H1 (cell line): Measurements from ENCODE around the gene NOL12. TPM values are rescaled to one million over a fixed set of nuclear protein-coding genes. Genes with fewer than 3 reads are reported as not detected.
A peak's percentile ranks its signal among the peaks of the same experiment; 100 is the strongest.

Experiments used
- CTCF ChIA-PET: fragments of 300-600 bp; sonication (Branson Sonifier 250); formaldehyde crosslinking; loops from one replicate; lab custom pipeline; 2021; ENCODE audit not compliant: partially characterized antibody; lab: Charles Lee
- POLR2A ChIA-PET: fragments of 300-600 bp; sonication (Branson Sonifier 250); formaldehyde crosslinking; loops from one replicate; lab custom pipeline; 2021; ENCODE audit warnings: inconsistent platforms; ENCODE audit not compliant: partially characterized antibody; lab: Charles Lee
- DNase-seq, 2 experiments: peaks; one replicate each; pipeline versions ENCODE4 v3.0.0 to v3.0.0-alpha.2; 2010 to 2022; ENCODE audit warnings: low spot score in 2 of 2, low read depth in 1 of 2, mixed read lengths in 1 of 2
- FAIRE-seq: peaks from 2 replicates; lab custom pipeline; 2011; peaks lifted over from hg19 to GRCh38; lab: Jason Lieb, UNC
- H2AFZ ChIP-seq: 2 replicates; pipeline ENCODE4 v1.8.1; 2012; ENCODE audit warnings: low read length, inconsistent platforms
- H2AK5ac ChIP-seq: 2 replicates; pipeline ENCODE4 v1.6.1; 2013; ENCODE audit warnings: low read depth, low read length
- H2BK120ac ChIP-seq: replicated peaks from 2 replicates; pipeline ENCODE3; 2013; ENCODE audit warnings: low read depth, low read length, inconsistent platforms
- H2BK12ac ChIP-seq: 2 replicates; pipeline ENCODE4 v1.6.1; 2013; ENCODE audit warnings: low read depth, low read length
- H2BK15ac ChIP-seq: 2 replicates; pipeline ENCODE4 v1.6.1; 2013; ENCODE audit warnings: low read length
- H2BK20ac ChIP-seq: 2 replicates; pipeline ENCODE4 v1.6.1; 2013; ENCODE audit warnings: low read length
- H2BK5ac ChIP-seq: 2 replicates; pipeline ENCODE4 v1.6.1; 2013; ENCODE audit warnings: low read depth, low read length
- H3K14ac ChIP-seq: 2 replicates; pipeline ENCODE4 v1.6.1; 2013; ENCODE audit warnings: inconsistent platforms; ENCODE audit not compliant: insufficient read length
- H3K18ac ChIP-seq: 2 replicates; pipeline ENCODE4 v1.6.1; 2013; ENCODE audit warnings: low read length; ENCODE audit errors: extremely low read depth
- H3K23ac ChIP-seq: 2 replicates; pipeline ENCODE4 v1.6.1; 2013; ENCODE audit warnings: inconsistent platforms; ENCODE audit not compliant: insufficient read length
- H3K23me2 ChIP-seq: 2 replicates; pipeline ENCODE4 v1.6.1; 2013; ENCODE audit warnings: low read depth, low read length
- H3K27ac ChIP-seq: 2 replicates; pipeline ENCODE4 v1.6.1; 2011; ENCODE audit warnings: low read depth, low read length, inconsistent platforms
- H3K27me3 ChIP-seq, 4 experiments: replicated peaks in 1 of 4; 1 replicate in 1 of 4; 2 replicates in 3 of 4; pipeline versions ENCODE4 v1.6.1 to v1.8.1; 2011 to 2013; ENCODE audit warnings: low read length in 3 of 4, mild to moderate bottlenecking in 3 of 4, inconsistent platforms in 2 of 4, mixed read lengths in 2 of 4, moderate library complexity in 1 of 4; ENCODE audit not compliant: control insufficient read depth in 3 of 4, insufficient read depth in 3 of 4; ENCODE audit errors: extremely low read depth in 1 of 4
- H3K36me3 ChIP-seq, 4 experiments: 2 replicates each; pipeline versions ENCODE4 v1.6.1 to v1.8.1; 2011 to 2013; ENCODE audit warnings: mild to moderate bottlenecking in 4 of 4, low read length in 3 of 4, moderate library complexity in 2 of 4, control low read depth in 1 of 4, inconsistent platforms in 1 of 4; ENCODE audit not compliant: insufficient read depth in 4 of 4, control insufficient read depth in 2 of 4
- H3K4ac ChIP-seq: replicated peaks from 2 replicates; pipeline ENCODE3; 2013; ENCODE audit warnings: low read length, low read depth, mixed read lengths, inconsistent platforms; ENCODE audit not compliant: insufficient read length
- H3K4me1 ChIP-seq, 4 experiments: replicated peaks in 1 of 4; 1 replicate in 1 of 4; 2 replicates in 3 of 4; pipeline versions ENCODE4 v1.6.1 to v1.8.1; 2011 to 2013; ENCODE audit warnings: low read length in 3 of 4, inconsistent platforms in 2 of 4, mixed read lengths in 1 of 4; ENCODE audit not compliant: insufficient read depth in 4 of 4, control insufficient read depth in 3 of 4
- H3K4me2 ChIP-seq, 2 experiments: 2 replicates each; pipeline versions ENCODE4 v1.6.1 to v1.8.1; 2011 to 2013; ENCODE audit warnings: low read depth in 2 of 2, low read length in 2 of 2, control low read depth in 1 of 2, inconsistent platforms in 1 of 2, mild to moderate bottlenecking in 1 of 2; ENCODE audit not compliant: insufficient read depth in 1 of 2
- H3K4me3 ChIP-seq, 4 experiments: fragments of 200-600, 300-600 bp in 1 of 4; sonication (generic), shearing (Covaris generic), sonication (Bioruptor Twin) in 1 of 4; 2 replicates each; pipeline versions ENCODE4 v1.5.1 to v1.8.1; 2011 to 2016; ENCODE audit warnings: low read length in 4 of 4, low read depth in 3 of 4, control low read depth in 2 of 4, inconsistent platforms in 2 of 4, mild to moderate bottlenecking in 2 of 4, mixed read lengths in 1 of 4, moderate library complexity in 1 of 4; ENCODE audit not compliant: insufficient read depth in 2 of 4; ENCODE audit errors: extremely low read depth in 1 of 4
- H3K56ac ChIP-seq: replicated peaks from 2 replicates; pipeline ENCODE3; 2013; ENCODE audit warnings: low read depth, mild to moderate bottlenecking, mixed read lengths, low read length, inconsistent platforms; ENCODE audit not compliant: insufficient read length
- H3K79me1 ChIP-seq: 2 replicates; pipeline ENCODE4 v1.6.1; 2013; ENCODE audit warnings: low read depth, low read length, control low read depth
- H3K79me2 ChIP-seq, 2 experiments: 2 replicates each; pipeline versions ENCODE4 v1.6.1 to v1.8.1; 2012 to 2013; ENCODE audit warnings: low read length in 2 of 2, mild to moderate bottlenecking in 2 of 2, inconsistent platforms in 1 of 2; ENCODE audit not compliant: insufficient read depth in 2 of 2, control insufficient read depth in 1 of 2
- H3K9ac ChIP-seq, 4 experiments: replicated peaks in 1 of 4; 1 replicate in 1 of 4; 2 replicates in 3 of 4; pipeline versions ENCODE4 v1.6.1 to v1.8.1; 2011 to 2013; ENCODE audit warnings: low read depth in 3 of 4, low read length in 3 of 4, control low read depth in 2 of 4, mild to moderate bottlenecking in 2 of 4, moderate library complexity in 2 of 4, inconsistent platforms in 1 of 4; ENCODE audit errors: extremely low read depth in 1 of 4
- H3K9me3 ChIP-seq, 2 experiments: 2 replicates each; pipeline versions ENCODE4 v1.6.1 to v1.8.1; 2012 to 2013; ENCODE audit warnings: mild to moderate bottlenecking in 2 of 2, moderate library complexity in 2 of 2, control low read depth in 1 of 2, inconsistent platforms in 1 of 2, low read depth in 1 of 2, low read length in 1 of 2, mixed read lengths in 1 of 2; ENCODE audit not compliant: insufficient read depth in 2 of 2
- H4K20me1 ChIP-seq, 2 experiments: replicated peaks in 1 of 2; 2 replicates each; pipeline versions ENCODE3 to v1.8.1; 2011 to 2013; ENCODE audit warnings: inconsistent platforms in 2 of 2, low read length in 2 of 2, mild to moderate bottlenecking in 1 of 2; ENCODE audit not compliant: insufficient read depth in 2 of 2, control insufficient read depth in 1 of 2
- H4K5ac ChIP-seq: 2 replicates; pipeline ENCODE4 v1.6.1; 2013; ENCODE audit warnings: low read length, low read depth, mixed read lengths, inconsistent platforms; ENCODE audit not compliant: insufficient read length
- H4K8ac ChIP-seq: 2 replicates; pipeline ENCODE4 v1.8.0; 2013; ENCODE audit warnings: mild to moderate bottlenecking, moderate library complexity, low read length, inconsistent platforms; ENCODE audit not compliant: insufficient read depth; ENCODE audit errors: extremely low read depth
- H4K91ac ChIP-seq: replicated peaks from 2 replicates; pipeline ENCODE3; 2013; ENCODE audit warnings: low read length, mixed read lengths, inconsistent platforms; ENCODE audit not compliant: insufficient read length
- BCL11A ChIP-seq, 2 experiments: IDR thresholded peaks; one replicate each; pipeline ENCODE4 v1.6.1; 2011; ENCODE audit warnings: low read depth in 2 of 2, low read length in 2 of 2, mild to moderate bottlenecking in 2 of 2
- GABPA ChIP-seq: IDR thresholded peaks from 2 replicates; pipeline ENCODE4 v1.6.1; 2011; ENCODE audit warnings: mild to moderate bottlenecking, low read length, moderate library complexity, borderline replicate concordance; ENCODE audit not compliant: insufficient read depth
- RAD21 ChIP-seq, 2 experiments: IDR thresholded peaks in 1 of 2; conservative IDR thresholded peaks in 1 of 2; 2 replicates each; pipeline ENCODE4 v1.6.1; 2011; ENCODE audit warnings: low read depth in 2 of 2, low read length in 2 of 2, improper control_type of control experiment in 1 of 2, inconsistent platforms in 1 of 2, mild to moderate bottlenecking in 1 of 2, moderate library complexity in 1 of 2
- WGBS, 2 experiments: shearing (Covaris generic) in 1 of 2; methylation state at CpG; one replicate each; pipeline versions ENCODE4 v1.1.6 to v1.1.7; 2013 to 2015; ENCODE audit warnings: low lambda C conversion rate in 2 of 2, mixed read lengths in 2 of 2, inconsistent platforms in 1 of 2, low coverage in 1 of 2, missing lambda C conversion rate in 1 of 2; ENCODE audit not compliant: insufficient replicate concordance in 2 of 2, insufficient coverage in 1 of 2, insufficient read length in 1 of 2; ENCODE audit errors: extremely low coverage in 1 of 2, missing lambda C conversion rate in 1 of 2; 5-methylcytosine and 5-hydroxymethylcytosine counted together
- polyA plus RNA-seq, 7 experiments: library from polyadenylated mRNA; depleted of rRNA in 3 of 7; stranded (reverse) in 5 of 7; unstranded in 2 of 7; fragments of >200 nt in 5 of 7; fragments of 200-250 nt in 2 of 7; gene quantifications; 1 replicate in 5 of 7; 2 replicates in 1 of 7; 4 replicates in 1 of 7; pipeline versions ENCODE4 v1.2.1 to v1.2.3, GENCODE V29; 2011 to 2013; ENCODE audit warnings: missing spikeins in 2 of 7, mixed read lengths in 2 of 7
- total RNA-seq: library from RNA; stranded (reverse); fragmentation: NEBNext Ultra II Directional; extraction: Animal tissue kit (Norgen Biotek cat#: 25700); gene quantifications from 2 replicates; pipeline ENCODE4 v1.2.1, GENCODE V29; 2021
- TF ChIP-seq, protein P1 (sequence below), 3 experiments: IDR thresholded peaks; 1 replicate in 2 of 3; 2 replicates in 1 of 3; pipeline versions ENCODE4 v1.5.1 to v1.6.1; 2011; ENCODE audit warnings: low read length in 3 of 3, mild to moderate bottlenecking in 3 of 3, inconsistent platforms in 2 of 3, low read depth in 1 of 3, moderate library complexity in 1 of 3; ENCODE audit not compliant: insufficient read depth in 1 of 3; ENCODE audit errors: control extremely low read depth in 1 of 3

The NOL12 gene
- total and polyA plus RNA-seq, 2 of the 8 experiments (the other 6 are each of a cell fraction or from before 2014, with no cell fraction given): 25.3 to 28.3 TPM

DNA sequence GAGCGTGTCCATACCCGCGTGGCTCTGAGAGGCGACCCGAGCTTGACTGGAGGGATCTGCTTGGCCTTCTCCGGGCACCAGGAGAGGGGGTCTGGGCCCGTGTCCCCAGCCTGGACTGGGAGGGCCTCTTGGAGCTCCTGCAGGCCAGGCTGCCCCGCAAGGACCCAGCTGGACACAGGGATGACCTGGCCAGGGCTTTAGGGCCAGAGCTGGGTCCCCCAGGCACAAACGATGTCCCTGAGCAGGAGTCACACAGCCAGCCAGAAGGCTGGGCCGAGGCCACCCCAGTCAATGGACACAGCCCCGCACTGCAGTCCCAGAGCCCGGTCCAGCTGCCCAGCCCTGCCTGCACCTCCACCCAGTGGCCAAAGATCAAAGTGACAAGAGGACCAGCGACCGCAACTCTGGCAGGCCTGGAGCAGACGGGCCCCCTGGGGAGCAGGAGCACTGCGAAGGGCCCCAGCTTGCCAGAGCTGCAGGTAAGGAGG is 48.9 kb downstream of the NOL12 start:
- ChIA-PET CTCF (interaction anchor here (0.7 to 4.0 kb wide), 17 partner anchors 8 to 101 kb away, joined by 3 to 23 read pairs (median 4); partner anchors contain the start of genes PDXP and TRIOBP), POLR2A (interaction anchor here (0.6 to 2.2 kb wide), 10 partner anchors 10 to 168 kb away, joined by 3 to 7 read pairs (median 4); partner anchors contain the start of gene PDXP)
- H3K4me1 ChIP-seq: no peaks in the 10 kb centered on the region
- H2AK5ac ChIP-seq: no peak overlapping the region
- no peak overlapping the region for H3K4ac ChIP-seq
- H2BK20ac ChIP-seq: no peak overlapping the region
- peak in 1 of 2 experiments; percentile 73 for DNase-seq
- H4K5ac ChIP-seq: no peak overlapping the region
- no peak overlapping the region for H3K27ac ChIP-seq
- FAIRE-seq: no peak
- H2BK5ac ChIP-seq: no peak overlapping the region
- H3K4me2 ChIP-seq: no peak overlapping the region
- no peaks in the 10 kb centered on the region for H3K79me2 ChIP-seq
- H3K23me2 ChIP-seq: peaks cover 3% of the 10 kb centered on the region; the same call in 1 of the 2 replicates
- 85% methylated on average over 16 of the region's 16 CpGs; no CpG with 5 or more reads in 1 of the 2 experiments for WGBS, 2 experiments
- H2BK15ac ChIP-seq: no peak overlapping the region
- no peak overlapping the region for H3K23ac ChIP-seq
- H3K14ac ChIP-seq: no peak overlapping the region
- H4K8ac ChIP-seq: 0 out of 2 replicates have a peak overlapping the region, but pooled peaks have one; percentile 46
- no peak overlapping the region for H3K4me3 ChIP-seq
- no peak overlapping the region for H3K56ac ChIP-seq
- H2BK12ac ChIP-seq: no peak overlapping the region
- H3K79me1 ChIP-seq: no peaks in the 10 kb centered on the region
- no peaks in the 10 kb centered on the region for H3K9me3 ChIP-seq
- H3K18ac ChIP-seq: no peak overlapping the region; the same call in 1 of the 2 replicates
- peaks cover 0 to 3% (median 3%) of the 10 kb centered on the region in 4 experiments; a peak in 2 of 8 replicates for H3K36me3 ChIP-seq
- H2AFZ ChIP-seq: no peak overlapping the region
- no peak overlapping the region for H2BK120ac ChIP-seq
- H3K27me3 ChIP-seq: peaks cover 2 to 49% (median 39%) of the 10 kb centered on the region in 4 experiments
- no peak overlapping the region for H3K9ac ChIP-seq
- H4K20me1 ChIP-seq: peaks cover 7 to 10% of the 10 kb centered on the region in 2 experiments
- TF ChIP-seq, protein P1, sequence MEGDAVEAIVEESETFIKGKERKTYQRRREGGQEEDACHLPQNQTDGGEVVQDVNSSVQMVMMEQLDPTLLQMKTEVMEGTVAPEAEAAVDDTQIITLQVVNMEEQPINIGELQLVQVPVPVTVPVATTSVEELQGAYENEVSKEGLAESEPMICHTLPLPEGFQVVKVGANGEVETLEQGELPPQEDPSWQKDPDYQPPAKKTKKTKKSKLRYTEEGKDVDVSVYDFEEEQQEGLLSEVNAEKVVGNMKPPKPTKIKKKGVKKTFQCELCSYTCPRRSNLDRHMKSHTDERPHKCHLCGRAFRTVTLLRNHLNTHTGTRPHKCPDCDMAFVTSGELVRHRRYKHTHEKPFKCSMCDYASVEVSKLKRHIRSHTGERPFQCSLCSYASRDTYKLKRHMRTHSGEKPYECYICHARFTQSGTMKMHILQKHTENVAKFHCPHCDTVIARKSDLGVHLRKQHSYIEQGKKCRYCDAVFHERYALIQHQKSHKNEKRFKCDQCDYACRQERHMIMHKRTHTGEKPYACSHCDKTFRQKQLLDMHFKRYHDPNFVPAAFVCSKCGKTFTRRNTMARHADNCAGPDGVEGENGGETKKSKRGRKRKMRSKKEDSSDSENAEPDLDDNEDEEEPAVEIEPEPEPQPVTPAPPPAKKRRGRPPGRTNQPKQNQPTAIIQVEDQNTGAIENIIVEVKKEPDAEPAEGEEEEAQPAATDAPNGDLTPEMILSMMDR (IDR thresholded peaks at IDR 0.05; ENCODE audit: control extremely low read depth in 1 of 3, insufficient read depth in 1 of 3, low read depth in 1 of 3, low read length in 3 of 3): peak; percentile 47 to 62 (median 56)
- peak; percentile 34 to 66; a peak in 3 of 4 replicates for TF ChIP-seq RAD21 (IDR thresholded peaks at IDR 0.05 in 1 of 2, conservative IDR thresholded peaks at IDR 0.05 in 1 of 2; ENCODE audit: low read depth in 2 of 2, low read length in 2 of 2)
- TF ChIP-seq GABPA: peak; percentile 62; the same call in 1 of the 2 replicates
- TF ChIP-seq BCL11A (IDR thresholded peaks at IDR 0.05; ENCODE audit: low read depth in 2 of 2, low read length in 2 of 2): no peak
- H4K91ac ChIP-seq: no peak overlapping the region
